HuH-7 (cell line): Measurements from ENCODE around the gene ALDH3B1.
A peak's percentile ranks its signal among the peaks of the same experiment; 100 is the strongest.
"Not testable (repeated sequence)": the region's sequence is repeated elsewhere in the genome, so short reads cannot be mapped to it uniquely, and the experiment has no call there.

Source experiments
- DNase-seq: peaks from one replicate; pipeline ENCODE4 v3.0.0; 2011; ENCODE audit warnings: low spot score

ALDH3B1 gene

GRCh38 chr11:68010090-68011041 is at the start of gene ALDH3B1:
ALDH3B1 (plus strand) TSS chr11:68010327; CDS start chr11:68015298, 4,971 bp downstream.
- DNase-seq = peak; percentile 100

- DNase-seq = not testable (repeated sequence)
Measured at GRCh38 chr11:67963217-67963616, 46.9 kb upstream of the ALDH3B1 start.

- not testable (repeated sequence) for DNase-seq
Measured at GRCh38 chr11:67963879-67964278, 46.2 kb upstream of the ALDH3B1 start.

GRCh38 chr11:67964746-67965145 is 45.4 kb upstream of the ALDH3B1 start:
- not testable (repeated sequence) for DNase-seq

GRCh38 chr11:67965830-67966348 is 44.2 kb upstream of the ALDH3B1 start:
- DNase-seq = not testable (repeated sequence)

- DNase-seq = not testable (repeated sequence)
Measured at GRCh38 chr11:67974746-67975145, 35.4 kb upstream of the ALDH3B1 start.

GRCh38 chr11:67978766-67979418 is 31.2 kb upstream of the ALDH3B1 start:
- DNase-seq = not testable (repeated sequence)

- not testable (repeated sequence) for DNase-seq
Measured at GRCh38 chr11:67981226-67981625, 28.9 kb upstream of the ALDH3B1 start.

- DNase-seq = not testable (repeated sequence)
Measured at GRCh38 chr11:67982255-67982857, 27.8 kb upstream of the ALDH3B1 start.

GRCh38 chr11:67983951-67984350 is 26.2 kb upstream of the ALDH3B1 start:
- DNase-seq = no peak

GRCh38 chr11:67985302-67985701 is 24.8 kb upstream of the ALDH3B1 start:
- not testable (repeated sequence) for DNase-seq

GRCh38 chr11:67990546-67991346 is 19.4 kb upstream of the ALDH3B1 start:
- DNase-seq = not testable (repeated sequence)

GRCh38 chr11:67991347-67992121 is 18.6 kb upstream of the ALDH3B1 start:
- DNase-seq = not testable (repeated sequence)

- DNase-seq = not testable (repeated sequence)
Measured at GRCh38 chr11:67993821-67994220, 16.3 kb upstream of the ALDH3B1 start.

- not testable (repeated sequence) for DNase-seq
Measured at GRCh38 chr11:67994387-67994786, 15.7 kb upstream of the ALDH3B1 start.

- DNase-seq = not testable (repeated sequence)
Measured at GRCh38 chr11:67995129-67995528, 15.0 kb upstream of the ALDH3B1 start.

GRCh38 chr11:67995579-67995978 is 14.5 kb upstream of the ALDH3B1 start:
- not testable (repeated sequence) for DNase-seq

- DNase-seq = no peak
Measured at GRCh38 chr11:67996051-67996450, 14.1 kb upstream of the ALDH3B1 start.

GRCh38 chr11:67996622-67997474 is 13.3 kb upstream of the ALDH3B1 start:
- peak; percentile 99 for DNase-seq
